ENCODE results near the gene CFAP46.

CFAP46 gene

GRCh38 chr10:132984801-132985545, 42.6 kb upstream of the CFAP46 start:
- Histone ChIP-seq H3K36me3 (ENCODE audit: control insufficient read depth, insufficient read depth, low read length) (no peaks in the 10 kb centered on the region), H3K27me3 (ENCODE audit: control insufficient read depth, insufficient read depth, low read length) (peaks cover 12% of the 10 kb centered on the region), H3K9me3 (ENCODE audit: control insufficient read depth, low read length) (no peaks in the 10 kb centered on the region), H3K4me3 (ENCODE audit: low read length) (no peak overlapping the region), H3K4me1 (ENCODE audit: control insufficient read depth, insufficient read depth, low read length) (peaks cover 3% of the 10 kb centered on the region), H3K9ac (ENCODE audit: low read length) (no peak overlapping the region)

- Histone ChIP-seq H3K4me3 (ENCODE audit: low read length) (no peak overlapping the region), H3K9me3 (ENCODE audit: control insufficient read depth, low read length) (no peaks in the 10 kb centered on the region), H3K27me3 (ENCODE audit: control insufficient read depth, insufficient read depth, low read length) (peaks cover 12% of the 10 kb centered on the region), H3K9ac (ENCODE audit: low read length) (no peak overlapping the region), H3K4me1 (ENCODE audit: control insufficient read depth, insufficient read depth, low read length) (peaks cover 3% of the 10 kb centered on the region), H3K36me3 (ENCODE audit: control insufficient read depth, insufficient read depth, low read length) (no peaks in the 10 kb centered on the region)
Observed at GRCh38 chr10:132984008-132984295, 41.6 kb upstream of the CFAP46 start.

- Histone ChIP-seq H3K9ac (ENCODE audit: low read length) (no peak overlapping the region), H3K9me3 (ENCODE audit: control insufficient read depth, low read length) (no peaks in the 10 kb centered on the region), H3K36me3 (ENCODE audit: control insufficient read depth, insufficient read depth, low read length) (no peaks in the 10 kb centered on the region), H3K4me3 (ENCODE audit: low read length) (no peak overlapping the region), H3K4me1 (ENCODE audit: control insufficient read depth, insufficient read depth, low read length) (peaks cover 3% of the 10 kb centered on the region), H3K27me3 (ENCODE audit: control insufficient read depth, insufficient read depth, low read length) (peaks cover 12% of the 10 kb centered on the region)
Observed at GRCh38 chr10:132983252-132984007, 41.1 kb upstream of the CFAP46 start.

GRCh38 chr10:132982301-132982989, 40.1 kb upstream of the CFAP46 start:
- H3K27me3 ChIP-seq (ENCODE audit: control insufficient read depth, insufficient read depth, low read length) = peaks cover 12% of the 10 kb centered on the region
- H3K36me3 ChIP-seq (ENCODE audit: control insufficient read depth, insufficient read depth, low read length) = no peaks in the 10 kb centered on the region
- peaks cover 3% of the 10 kb centered on the region for H3K4me1 ChIP-seq (ENCODE audit: control insufficient read depth, insufficient read depth, low read length)
- no peak overlapping the region for H3K9ac ChIP-seq (ENCODE audit: low read length)
- H3K4me3 ChIP-seq (ENCODE audit: low read length) = no peak overlapping the region
- no peaks in the 10 kb centered on the region for H3K9me3 ChIP-seq (ENCODE audit: control insufficient read depth, low read length)

- Histone ChIP-seq H3K4me1 (ENCODE audit: control insufficient read depth, insufficient read depth, low read length) (peaks cover 3% of the 10 kb centered on the region), H3K9me3 (ENCODE audit: control insufficient read depth, low read length) (no peaks in the 10 kb centered on the region), H3K27me3 (ENCODE audit: control insufficient read depth, insufficient read depth, low read length) (peaks cover 15% of the 10 kb centered on the region), H3K36me3 (ENCODE audit: control insufficient read depth, insufficient read depth, low read length) (no peaks in the 10 kb centered on the region), H3K9ac (ENCODE audit: low read length) (no peak overlapping the region), H3K4me3 (ENCODE audit: low read length) (no peak overlapping the region)
Observed at GRCh38 chr10:132981746-132982145, 39.4 kb upstream of the CFAP46 start.

GRCh38 chr10:132981173-132981555, 38.8 kb upstream of the CFAP46 start:
- H3K36me3 ChIP-seq (ENCODE audit: control insufficient read depth, insufficient read depth, low read length) = no peaks in the 10 kb centered on the region

GRCh38 chr10:132980426-132981172, 38.2 kb upstream of the CFAP46 start:
- no peaks in the 10 kb centered on the region for H3K36me3 ChIP-seq (ENCODE audit: control insufficient read depth, insufficient read depth, low read length)
- H3K9me3 ChIP-seq (ENCODE audit: control insufficient read depth, low read length) = no peaks in the 10 kb centered on the region
- H3K4me1 ChIP-seq (ENCODE audit: control insufficient read depth, insufficient read depth, low read length) = peaks cover 3% of the 10 kb centered on the region
- no peak overlapping the region for H3K4me3 ChIP-seq (ENCODE audit: low read length)
- H3K27me3 ChIP-seq (ENCODE audit: control insufficient read depth, insufficient read depth, low read length) = peaks cover 18% of the 10 kb centered on the region
- no peak overlapping the region for H3K9ac ChIP-seq (ENCODE audit: low read length)

More at GRCh38 chr10:132981173-132981555, 38.8 kb upstream of the CFAP46 start:
- Histone ChIP-seq H3K4me1 (ENCODE audit: control insufficient read depth, insufficient read depth, low read length) (peaks cover 3% of the 10 kb centered on the region), H3K9me3 (ENCODE audit: control insufficient read depth, low read length) (no peaks in the 10 kb centered on the region), H3K27me3 (ENCODE audit: control insufficient read depth, insufficient read depth, low read length) (peaks cover 16% of the 10 kb centered on the region), H3K4me3 (ENCODE audit: low read length) (no peak overlapping the region), H3K9ac (ENCODE audit: low read length) (no peak overlapping the region)

GRCh38 chr10:132979491-132980425, 37.4 kb upstream of the CFAP46 start:
- Histone ChIP-seq H3K4me1 (ENCODE audit: control insufficient read depth, insufficient read depth, low read length) (peaks cover 3% of the 10 kb centered on the region), H3K27me3 (ENCODE audit: control insufficient read depth, insufficient read depth, low read length) (peaks cover 22% of the 10 kb centered on the region), H3K36me3 (ENCODE audit: control insufficient read depth, insufficient read depth, low read length) (no peaks in the 10 kb centered on the region), H3K9ac (ENCODE audit: low read length) (no peak overlapping the region), H3K4me3 (ENCODE audit: low read length) (no peak overlapping the region), H3K9me3 (ENCODE audit: control insufficient read depth, low read length) (no peaks in the 10 kb centered on the region)

- H3K9me3 ChIP-seq (ENCODE audit: control insufficient read depth, low read length) = no peaks in the 10 kb centered on the region
- no peak overlapping the region for H3K4me3 ChIP-seq (ENCODE audit: low read length)
- peaks cover 3% of the 10 kb centered on the region for H3K4me1 ChIP-seq (ENCODE audit: control insufficient read depth, insufficient read depth, low read length)
- H3K27me3 ChIP-seq (ENCODE audit: control insufficient read depth, insufficient read depth, low read length) = peaks cover 27% of the 10 kb centered on the region
- no peaks in the 10 kb centered on the region for H3K36me3 ChIP-seq (ENCODE audit: control insufficient read depth, insufficient read depth, low read length)
- no peak overlapping the region for H3K9ac ChIP-seq (ENCODE audit: low read length)
Observed at GRCh38 chr10:132978542-132978941, 36.2 kb upstream of the CFAP46 start.

GRCh38 chr10:132977807-132978206, 35.4 kb upstream of the CFAP46 start:
- Histone ChIP-seq H3K27me3 (ENCODE audit: control insufficient read depth, insufficient read depth, low read length) (peaks cover 27% of the 10 kb centered on the region), H3K4me3 (ENCODE audit: low read length) (no peak overlapping the region), H3K9ac (ENCODE audit: low read length) (no peak overlapping the region), H3K4me1 (ENCODE audit: control insufficient read depth, insufficient read depth, low read length) (peaks cover 3% of the 10 kb centered on the region), H3K9me3 (ENCODE audit: control insufficient read depth, low read length) (no peaks in the 10 kb centered on the region), H3K36me3 (ENCODE audit: control insufficient read depth, insufficient read depth, low read length) (no peaks in the 10 kb centered on the region)

- H3K36me3 ChIP-seq (ENCODE audit: control insufficient read depth, insufficient read depth, low read length) = no peaks in the 10 kb centered on the region
- H3K27me3 ChIP-seq (ENCODE audit: control insufficient read depth, insufficient read depth, low read length) = peaks cover 34% of the 10 kb centered on the region
- no peak overlapping the region for H3K9ac ChIP-seq (ENCODE audit: low read length)
- no peak overlapping the region for H3K4me3 ChIP-seq (ENCODE audit: low read length)
- H3K9me3 ChIP-seq (ENCODE audit: control insufficient read depth, low read length) = no peaks in the 10 kb centered on the region
- H3K4me1 ChIP-seq (ENCODE audit: control insufficient read depth, insufficient read depth, low read length) = peaks cover 3% of the 10 kb centered on the region
Observed at GRCh38 chr10:132977076-132977475, 34.7 kb upstream of the CFAP46 start.
